Measurements from ENCODE around the gene LRRC38. TPM values are rescaled to one million over a fixed set of nuclear protein-coding genes. Genes with fewer than 3 reads are reported as not detected.

LRRC38 gene
- total and polyA plus RNA-seq, 2 of the 8 experiments (the other 6 are each of a cell fraction or from before 2014, with no cell fraction given): 0.17 to 0.63 TPM

- no peak for TF ChIP-seq JUN (IDR thresholded peaks at IDR 0.05; ENCODE audit: low read depth, low read length)
- TF ChIP-seq RAD21 (IDR thresholded peaks at IDR 0.05 in 1 of 2, conservative IDR thresholded peaks at IDR 0.05 in 1 of 2; ENCODE audit: low read depth in 2 of 2, low read length in 2 of 2): peak; percentile 71 to 74
- no peak for TF ChIP-seq TCF12 (IDR thresholded peaks at IDR 0.05; ENCODE audit: low read depth, low read length)
- no peak for TF ChIP-seq FOSL1 (IDR thresholded peaks at IDR 0.05; ENCODE audit: insufficient read depth, low read depth, low read length)
- TF ChIP-seq SUZ12 (IDR thresholded peaks at IDR 0.05; ENCODE audit: low read length): no peak
- TF ChIP-seq GTF2F1 (IDR thresholded peaks at IDR 0.05; ENCODE audit: borderline replicate concordance, low read depth, low read length): no peak
- TF ChIP-seq HDAC2 (IDR thresholded peaks at IDR 0.05; ENCODE audit: borderline replicate concordance in 1 of 2, low read depth in 2 of 2, low read length in 2 of 2): peak in 1 of 2 experiments; percentile 99; a peak in 1 of 4 replicates
- TF ChIP-seq RFX5 (IDR thresholded peaks at IDR 0.05; ENCODE audit: borderline replicate concordance, low read depth, low read length): no peak
- no peak for TF ChIP-seq CHD2 (IDR thresholded peaks at IDR 0.05; ENCODE audit: low read length)
- TF ChIP-seq KDM4A (IDR thresholded peaks at IDR 0.05; ENCODE audit: low read depth, low read length, severe bottlenecking): no peak
- TF ChIP-seq NANOG (IDR thresholded peaks at IDR 0.05; ENCODE audit: insufficient read depth, low read depth, low read length, poor library complexity, severe bottlenecking): no peak
- no peak for TF ChIP-seq TEAD4 (IDR thresholded peaks at IDR 0.05; ENCODE audit: low read depth, low read length)
- TF ChIP-seq CHD1 (IDR thresholded peaks at IDR 0.05; ENCODE audit: low read depth, low read length): no peak
- no peak for TF ChIP-seq JUND (IDR thresholded peaks at IDR 0.05; ENCODE audit: low read length)
- TF ChIP-seq TBP (IDR thresholded peaks at IDR 0.05; ENCODE audit: low read depth, low read length): no peak
- TF ChIP-seq SP1 (IDR thresholded peaks at IDR 0.05; ENCODE audit: low read depth, low read length): no peak
- no peak for TF ChIP-seq ASH2L (IDR thresholded peaks at IDR 0.05; ENCODE audit: low read length)
- TF ChIP-seq PHF8 (conservative IDR thresholded peaks at IDR 0.05; ENCODE audit: low read depth, low read length): no peak
Measured at GRCh38 chr1:13517193-13517812, 3.5 kb upstream of the LRRC38 start (continued).
